ENCODE data around the gene BPHL. TPM values are rescaled to one million over a fixed set of nuclear protein-coding genes. Genes with fewer than 3 reads are reported as not detected.
"Not testable (repeated sequence)": the region's sequence is repeated elsewhere in the genome, so short reads cannot be mapped to it uniquely, and the experiment has no call there.

Gene BPHL
- total RNA-seq, 2 experiments from 2014 or later, result 8.4 to 9.5 TPM

GRCh38 chr6:3164388-3164787 lies 45.9 kb downstream of the BPHL start:
- no peak for ATAC-seq
- Mint-ChIP-seq H3K4me3 (no peak overlapping the region), H3K27me3 (peaks cover 6% of the 10 kb centered on the region), H3K4me1 (ENCODE audit: low read depth) (peaks cover 21% of the 10 kb centered on the region), H3K9me3 (peaks cover 8% of the 10 kb centered on the region), H3K36me3 (ENCODE audit: low read depth) (peaks cover 5% of the 10 kb centered on the region), H3K27ac (no peak overlapping the region)
- ChIA-PET POLR2A (no interaction called here), CTCF (interaction anchor here (2.3 kb wide), 1 partner anchor 87 kb away, joined by 8 read pairs; no protein-coding TSS in a partner anchor)
- TF ChIP-seq CTCF (IDR thresholded peaks at IDR 0.05), result no peak
- intact Hi-C loops (cut with micrococcal nuclease), result no loop called here
- no peak for DNase-seq

- ChIA-PET CTCF (interaction anchor here (1.2 to 1.5 kb wide), 4 partner anchors 9 to 86 kb away, joined by 3 to 11 read pairs (median 4); partner anchors contain the start of gene TUBB2A), POLR2A (no interaction called here)
- DNase-seq (no peak), ATAC-seq (no peak)
- no peak overlapping the region for H3K27ac Mint-ChIP-seq
- no peak for TF ChIP-seq CTCF (IDR thresholded peaks at IDR 0.05)
- peaks cover 6% of the 10 kb centered on the region for H3K27me3 Mint-ChIP-seq
- H3K9me3 Mint-ChIP-seq, result no peaks in the 10 kb centered on the region
- H3K36me3 Mint-ChIP-seq (ENCODE audit: low read depth), result no peaks in the 10 kb centered on the region
- peaks cover 11% of the 10 kb centered on the region for H3K4me1 Mint-ChIP-seq (ENCODE audit: low read depth)
- intact Hi-C loops (cut with micrococcal nuclease), result no loop called here
- no peak overlapping the region for H3K4me3 Mint-ChIP-seq
Observed at GRCh38 chr6:3165631-3166534, 47.4 kb downstream of the BPHL start.

DNA sequence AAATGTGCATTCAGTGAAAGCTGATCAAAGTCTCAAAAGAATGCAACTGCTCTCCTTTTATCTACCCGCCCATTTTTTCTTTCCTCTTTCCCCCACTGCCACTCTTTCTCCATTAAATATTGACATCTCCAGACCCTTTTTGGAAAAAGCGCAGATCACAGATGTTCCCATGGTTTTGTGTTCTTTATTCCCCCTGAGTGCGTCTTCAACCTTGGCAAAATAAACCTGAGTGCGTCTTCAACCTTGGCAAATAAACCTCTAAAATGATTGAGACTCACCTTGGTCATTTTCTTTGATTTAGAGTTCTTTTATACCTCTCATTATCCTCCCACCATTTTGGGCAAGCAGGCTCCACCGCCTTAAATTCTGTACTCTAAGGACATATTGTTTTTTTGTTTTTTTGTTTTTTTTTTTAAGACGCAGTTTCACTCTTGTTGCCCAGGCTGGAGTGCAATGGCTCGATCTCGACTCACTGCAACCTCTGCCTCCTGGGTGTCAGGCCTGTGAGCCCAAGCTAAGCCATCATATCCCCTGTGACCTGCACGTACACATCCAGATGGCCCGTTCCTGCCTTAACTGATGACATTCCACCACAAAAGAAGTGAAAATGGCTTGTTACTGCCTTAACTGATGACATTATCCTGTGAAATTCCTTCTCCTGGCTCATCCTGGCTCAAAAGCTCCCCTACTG lies 48.2 kb downstream of the BPHL start:
- H3K36me3 Mint-ChIP-seq (ENCODE audit: low read depth); H3K4me3 Mint-ChIP-seq; POLR2A ChIA-PET; intact Hi-C loops (cut with micrococcal nuclease); ATAC-seq; H3K9me3 Mint-ChIP-seq; DNase-seq; H3K27me3 Mint-ChIP-seq; H3K27ac Mint-ChIP-seq: not testable (repeated sequence)
- CTCF ChIA-PET, result interaction anchor here (1.2 to 1.5 kb wide), 3 partner anchors 10 to 85 kb away, joined by 3 to 11 read pairs (median 4); partner anchors contain the start of gene TUBB2A
- peaks cover 11% of the 10 kb centered on the region for H3K4me1 Mint-ChIP-seq (ENCODE audit: low read depth)

DNA sequence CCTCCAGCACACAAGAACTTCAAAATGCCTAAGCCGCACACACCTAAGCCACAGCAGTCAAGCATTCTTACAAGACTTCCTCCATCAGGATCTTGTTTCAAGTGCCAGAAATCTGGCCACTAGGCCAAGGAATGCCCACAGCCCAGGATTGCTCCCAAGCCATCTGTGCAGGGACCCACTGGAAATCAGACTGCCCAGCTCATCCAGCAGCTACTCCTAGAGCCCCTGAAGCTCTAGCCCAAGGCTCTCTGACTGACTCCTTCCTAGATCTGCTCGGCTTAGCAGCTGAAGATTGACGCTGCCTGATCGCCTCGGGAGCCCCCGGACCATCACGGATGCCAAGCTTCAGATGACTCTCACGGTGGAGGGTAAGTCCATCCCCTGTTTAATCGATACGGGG lies 49.5 kb downstream of the BPHL start:
- H3K4me1 Mint-ChIP-seq (ENCODE audit: low read depth); intact Hi-C loops (cut with micrococcal nuclease); CTCF ChIA-PET; H3K36me3 Mint-ChIP-seq (ENCODE audit: low read depth); ATAC-seq; H3K4me3 Mint-ChIP-seq; POLR2A ChIA-PET; DNase-seq; H3K27me3 Mint-ChIP-seq; H3K27ac Mint-ChIP-seq; H3K9me3 Mint-ChIP-seq: not testable (repeated sequence)

DNA sequence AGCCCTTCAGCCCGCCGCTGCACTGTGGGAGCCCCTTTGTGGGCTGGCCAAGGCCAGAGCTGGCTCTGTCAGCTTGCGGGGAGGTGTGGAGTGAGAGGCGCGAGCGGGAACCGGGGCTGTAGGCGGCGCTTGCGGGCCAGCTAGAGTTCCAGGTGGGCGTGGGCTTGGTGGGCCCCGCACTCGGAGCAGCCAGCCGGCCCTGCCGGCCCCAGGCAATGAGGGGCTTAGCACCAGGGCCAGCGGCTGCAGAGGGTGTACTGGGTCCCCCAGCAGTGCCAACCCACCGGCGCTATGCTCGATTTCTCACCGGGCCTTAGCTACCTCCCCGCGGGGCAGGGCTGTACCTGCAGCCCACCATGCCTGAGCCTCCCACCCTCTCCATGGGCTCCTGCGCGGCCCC lies 52.2 kb downstream of the BPHL start:
- H3K4me3 Mint-ChIP-seq, POLR2A ChIA-PET: not testable (repeated sequence)

DNA sequence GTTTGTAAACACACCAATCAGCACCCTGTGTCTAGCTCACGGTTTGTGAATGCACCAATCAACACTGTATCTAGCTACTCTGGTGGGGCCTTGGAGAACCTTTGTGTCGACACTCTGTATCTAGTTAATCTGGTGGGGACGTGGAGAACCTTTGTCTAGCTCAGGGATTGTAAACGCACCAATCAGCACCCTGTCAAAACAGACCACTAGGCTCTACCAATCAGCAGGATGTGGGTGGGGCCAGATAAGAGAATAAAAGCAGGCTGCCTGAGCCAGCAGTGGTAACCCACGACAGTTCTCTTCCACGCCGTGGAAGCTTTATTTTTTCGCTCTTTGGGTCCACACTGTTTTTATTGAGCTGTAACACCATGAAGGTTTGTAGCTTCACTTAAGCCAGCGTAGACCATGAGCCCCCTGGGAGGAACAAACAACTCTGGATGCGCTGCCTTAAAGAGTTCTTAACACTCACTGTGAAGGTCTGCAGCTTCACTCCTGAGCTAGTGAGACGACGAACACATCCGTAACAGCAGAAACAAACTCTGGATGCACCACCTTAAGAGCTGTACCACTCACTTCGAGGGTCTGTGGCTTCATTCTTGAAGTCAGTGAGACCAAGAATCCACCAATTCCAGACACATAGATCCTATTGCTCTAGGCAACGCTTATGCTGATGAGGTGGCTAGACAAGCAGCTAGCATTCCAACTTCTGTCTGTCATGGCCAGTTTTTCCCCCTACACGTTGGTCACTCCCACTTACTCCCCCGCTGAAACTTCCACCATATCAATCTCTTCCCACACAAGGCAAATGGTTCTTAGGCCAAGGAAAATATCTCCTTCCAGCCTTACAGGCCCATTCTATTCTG lies 53.0 kb downstream of the BPHL start:
- H3K9me3 Mint-ChIP-seq, H3K27ac Mint-ChIP-seq: not testable (repeated sequence)

More for the DNA sequence above, 52.2 kb downstream of the BPHL start:
- DNase-seq; H3K4me1 Mint-ChIP-seq (ENCODE audit: low read depth); H3K36me3 Mint-ChIP-seq (ENCODE audit: low read depth); ATAC-seq; H3K27ac Mint-ChIP-seq; intact Hi-C loops (cut with micrococcal nuclease); H3K9me3 Mint-ChIP-seq; H3K27me3 Mint-ChIP-seq: not testable (repeated sequence)
- CTCF ChIA-PET, result interaction anchor here (1.6 kb wide), 1 partner anchor 81 kb away, joined by 4 read pairs; no protein-coding TSS in a partner anchor

DNA sequence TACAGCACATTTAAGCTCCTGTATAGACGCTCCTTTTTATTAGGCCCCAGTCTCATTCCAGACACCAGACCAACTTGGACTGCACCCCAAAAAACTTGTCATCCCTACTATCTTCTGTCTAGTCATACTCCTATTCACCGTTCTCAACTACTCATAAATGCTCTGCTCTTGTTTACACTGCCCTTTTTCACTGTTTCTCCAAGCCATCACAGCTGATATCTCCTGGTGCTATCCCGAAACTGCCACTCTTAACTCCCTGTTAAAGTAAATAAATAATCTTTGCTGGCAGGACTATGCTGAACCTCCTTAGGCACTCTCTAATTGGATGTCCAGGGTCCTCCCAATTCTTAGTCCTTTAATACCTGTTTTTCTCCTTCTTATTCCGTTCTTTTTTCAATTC lies 54.3 kb downstream of the BPHL start:
- POLR2A ChIA-PET, CTCF ChIA-PET: not testable (repeated sequence)

More for the DNA sequence above, 53.0 kb downstream of the BPHL start:
- H3K27me3 Mint-ChIP-seq; H3K36me3 Mint-ChIP-seq (ENCODE audit: low read depth); intact Hi-C loops (cut with micrococcal nuclease); ATAC-seq; CTCF ChIA-PET; H3K4me3 Mint-ChIP-seq; POLR2A ChIA-PET; DNase-seq; H3K4me1 Mint-ChIP-seq (ENCODE audit: low read depth): not testable (repeated sequence)

GRCh38 chr6:3173636-3174089 lies 55.2 kb downstream of the BPHL start:
- H3K4me3 Mint-ChIP-seq; CTCF ChIA-PET; H3K4me1 Mint-ChIP-seq (ENCODE audit: low read depth); H3K27ac Mint-ChIP-seq; H3K27me3 Mint-ChIP-seq; POLR2A ChIA-PET; H3K36me3 Mint-ChIP-seq (ENCODE audit: low read depth); intact Hi-C loops (cut with micrococcal nuclease); H3K9me3 Mint-ChIP-seq; ATAC-seq; DNase-seq: not testable (repeated sequence)

More for the DNA sequence above, 54.3 kb downstream of the BPHL start:
- H3K27ac Mint-ChIP-seq; H3K4me1 Mint-ChIP-seq (ENCODE audit: low read depth); H3K36me3 Mint-ChIP-seq (ENCODE audit: low read depth); H3K9me3 Mint-ChIP-seq; DNase-seq; H3K4me3 Mint-ChIP-seq; intact Hi-C loops (cut with micrococcal nuclease); H3K27me3 Mint-ChIP-seq; ATAC-seq: not testable (repeated sequence)

All from activated CD8-positive, alpha-beta T cell treated with anti-CD3 and anti-CD28 coated beads for 36 hours (primary cell).